ENCODE results near the gene DUOX1. TPM values are rescaled to one million over a fixed set of nuclear protein-coding genes. Genes with fewer than 3 reads are reported as not detected.

DUOX1 gene
- total and polyA plus RNA-seq, 7 experiments from 2014 or later = 0.05 to 2.0 (median 0.76) TPM; not detected in 3

DNA sequence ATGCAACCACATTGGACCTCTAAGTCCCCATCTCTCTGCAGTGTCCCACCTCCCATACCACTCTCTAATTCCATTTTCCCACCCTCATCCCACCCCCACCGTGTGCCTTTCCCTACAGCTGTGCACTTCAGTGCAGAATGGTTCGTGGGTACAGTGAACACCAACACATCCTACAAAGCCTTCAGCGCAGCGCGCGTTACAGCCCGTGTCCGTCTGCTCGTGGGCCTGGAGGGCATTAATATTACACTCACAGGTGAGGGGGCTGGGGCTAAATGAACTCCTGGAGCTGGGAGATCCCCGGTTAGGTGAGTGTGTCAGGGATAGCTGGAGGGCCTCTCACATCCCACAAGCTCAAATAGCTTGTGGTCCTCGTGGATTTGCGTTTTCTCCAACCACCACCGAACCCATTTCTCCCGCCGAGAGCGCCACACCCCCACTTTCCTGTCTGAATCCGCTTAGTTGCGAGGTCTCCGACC lies 13.8 kb upstream of the DUOX1 start:
- intact Hi-C loops (cut with micrococcal nuclease) = loop anchor here (5.0 kb wide), 3 partner anchors 94 to 539 kb away; partner anchors contain the start of gene SORD (in 1 of the 2)

DNA sequence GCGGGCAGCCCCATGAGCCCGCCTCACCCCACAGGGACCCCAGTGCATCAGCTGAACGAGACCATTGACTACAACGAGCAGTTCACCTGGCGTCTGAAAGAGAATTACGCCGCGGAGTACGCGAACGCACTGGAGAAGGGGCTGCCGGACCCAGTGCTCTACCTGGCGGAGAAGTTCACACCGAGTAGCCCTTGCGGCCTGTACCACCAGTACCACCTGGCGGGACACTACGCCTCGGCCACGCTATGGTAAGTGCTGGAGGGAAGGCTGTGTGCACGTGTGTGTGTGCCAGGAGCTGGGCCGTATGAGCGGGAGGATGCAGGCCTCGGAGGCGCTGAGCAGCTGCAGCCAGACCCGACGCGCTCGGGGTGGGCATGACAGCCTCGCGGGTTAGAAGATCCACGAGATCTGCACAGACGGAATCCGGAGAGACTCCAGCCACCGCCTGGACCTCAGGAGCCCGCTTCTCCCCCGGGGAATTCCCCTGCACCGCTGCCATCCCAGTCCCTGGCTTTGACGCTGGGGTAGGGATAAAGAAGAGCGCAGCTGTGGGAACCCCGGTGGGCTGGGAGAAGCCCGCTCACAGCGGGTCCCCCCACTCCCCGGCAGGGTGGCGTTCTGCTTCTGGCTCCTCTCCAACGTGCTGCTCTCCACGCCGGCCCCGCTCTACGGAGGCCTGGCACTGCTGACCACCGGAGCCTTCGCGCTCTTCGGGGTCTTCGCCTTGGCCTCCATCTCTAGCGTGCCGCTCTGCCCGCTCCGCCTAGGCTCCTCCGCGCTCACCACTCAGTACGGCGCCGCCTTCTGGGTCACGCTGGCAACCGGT lies 13.1 kb upstream of the DUOX1 start:
- Histone ChIP-seq H3K27ac (ENCODE audit: low read depth, low read length) (no peak overlapping the region), H3K9me3 (ENCODE audit: control insufficient read depth in 2 of 3, low read length in 3 of 3) (no peaks in the 10 kb centered on the region), H3K4me1 (ENCODE audit: control insufficient read depth in 2 of 2, insufficient read depth in 2 of 2, low read length in 2 of 2) (peaks cover 0 to 49% of the 10 kb centered on the region in 2 donors), H3K27me3 (ENCODE audit: control insufficient read depth in 2 of 2, insufficient read depth in 2 of 2, low read length in 2 of 2) (peaks cover 4 to 38% of the 10 kb centered on the region in 2 donors), H3K4me3 (ENCODE audit: low read length) (no peak overlapping the region), H3K36me3 (ENCODE audit: control insufficient read depth in 2 of 3, insufficient read depth in 3 of 3, low read length in 3 of 3) (no peaks in the 10 kb centered on the region)
- Mint-ChIP-seq H3K27ac (peak overlapping the region in 1 of 9 donors; percentile 51), H3K4me3 (peak overlapping the region; percentile 3 to 91 (median 80)), H3K36me3 (peaks cover 0 to 3% (median 0%) of the 10 kb centered on the region in 5 donors), H3K4me1 (peaks cover 29 to 56% (median 42%) of the 10 kb centered on the region in 7 donors), H3K9me3 (no peaks in the 10 kb centered on the region), H3K27me3 (peaks cover 52 to 85% (median 70%) of the 10 kb centered on the region in 5 donors)
- ATAC-seq (no peak), DNase-seq (no peak)
- POLR2A ChIA-PET = interaction anchor here (0.7 kb wide), 1 partner anchor 534 kb away, joined by 3 read pairs; no protein-coding TSS in a partner anchor
- CTCF ChIA-PET = interaction anchor here (0.6 kb wide), 1 partner anchor 1106 kb away, joined by 4 read pairs; no protein-coding TSS in a partner anchor
- intact Hi-C loops (cut with micrococcal nuclease) = loop anchor here (5.0 kb wide), 3 partner anchors 94 to 539 kb away; partner anchors contain the start of gene SORD (in 1 of the 2)

More for the DNA sequence above, 13.8 kb upstream of the DUOX1 start:
- no peak for ATAC-seq
- H3K4me3 Mint-ChIP-seq = peak overlapping the region in 9 of 10 donors; percentile 45 to 83 (median 74)
- no peak overlapping the region for H3K4me3 ChIP-seq (ENCODE audit: low read length)
- peaks cover 4 to 38% of the 10 kb centered on the region in 2 donors for H3K27me3 ChIP-seq (ENCODE audit: control insufficient read depth in 2 of 2, insufficient read depth in 2 of 2, low read length in 2 of 2)
- ChIA-PET CTCF (interaction anchor here (0.5 to 0.6 kb wide), 2 partner anchors 531 to 1106 kb away, joined by 4 to 6 read pairs; no protein-coding TSS in a partner anchor), POLR2A (interaction anchor here (0.7 kb wide), 1 partner anchor 533 kb away, joined by 3 read pairs; no protein-coding TSS in a partner anchor)
- H3K4me1 ChIP-seq (ENCODE audit: control insufficient read depth in 2 of 2, insufficient read depth in 2 of 2, low read length in 2 of 2) = peaks cover 0 to 49% of the 10 kb centered on the region in 2 donors
- H3K27me3 Mint-ChIP-seq = peaks cover 51 to 82% (median 69%) of the 10 kb centered on the region in 5 donors
- no peak overlapping the region for H3K27ac ChIP-seq (ENCODE audit: low read depth, low read length)
- H3K36me3 ChIP-seq (ENCODE audit: control insufficient read depth in 2 of 3, insufficient read depth in 3 of 3, low read length in 3 of 3) = no peaks in the 10 kb centered on the region
- H3K27ac Mint-ChIP-seq = peak overlapping the region in 1 of 9 donors; percentile 51
- no peaks in the 10 kb centered on the region for H3K9me3 ChIP-seq (ENCODE audit: control insufficient read depth in 2 of 3, low read length in 3 of 3)
- no peaks in the 10 kb centered on the region for H3K9me3 Mint-ChIP-seq
- peaks cover 0 to 3% (median 0%) of the 10 kb centered on the region in 5 donors for H3K36me3 Mint-ChIP-seq
- H3K4me1 Mint-ChIP-seq = peaks cover 29 to 56% (median 42%) of the 10 kb centered on the region in 7 donors
- DNase-seq = no peak

DNA sequence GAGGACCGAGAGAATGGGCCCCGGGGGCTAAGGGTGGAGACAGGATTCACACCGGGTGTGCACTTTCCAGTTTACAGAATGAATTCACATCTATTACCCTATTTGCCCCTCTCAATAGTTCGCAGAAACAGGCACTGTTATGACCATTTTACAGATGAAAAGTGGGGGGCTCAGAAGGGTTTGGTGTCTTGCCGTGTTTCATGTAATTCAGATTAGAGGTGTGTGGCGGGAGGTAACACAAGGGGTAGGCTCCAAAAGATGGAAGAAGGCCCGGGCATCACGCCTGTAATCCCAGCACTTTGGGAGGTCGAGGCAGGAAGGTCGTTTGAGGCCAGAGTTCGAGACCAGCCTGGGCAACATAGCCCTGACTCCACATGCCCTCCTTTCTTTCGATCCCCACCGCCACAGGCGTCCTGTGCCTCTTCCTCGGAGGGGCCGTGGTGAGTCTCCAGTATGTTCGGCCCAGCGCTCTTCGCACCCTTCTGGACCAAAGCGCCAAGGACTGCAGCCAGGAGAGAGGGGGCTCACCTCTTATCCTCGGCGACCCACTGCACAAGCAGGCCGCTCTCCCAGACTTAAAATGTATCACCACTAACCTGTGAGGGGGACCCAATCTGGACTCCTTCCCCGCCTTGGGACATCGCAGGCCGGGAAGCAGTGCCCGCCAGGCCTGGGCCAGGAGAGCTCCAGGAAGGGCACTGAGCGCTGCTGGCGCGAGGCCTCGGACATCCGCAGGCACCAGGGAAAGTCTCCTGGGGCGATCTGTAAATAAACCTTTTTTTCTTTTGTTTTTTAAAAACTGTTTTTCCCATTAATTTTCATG lies 12.3 kb upstream of the DUOX1 start:
- H3K36me3 ChIP-seq (ENCODE audit: control insufficient read depth in 2 of 3, insufficient read depth in 3 of 3, low read length in 3 of 3) = no peaks in the 10 kb centered on the region
- no peaks in the 10 kb centered on the region for H3K9me3 ChIP-seq (ENCODE audit: control insufficient read depth in 2 of 3, low read length in 3 of 3)
- Mint-ChIP-seq H3K4me1 (peaks cover 21 to 48% (median 34%) of the 10 kb centered on the region in 7 donors), H3K9me3 (no peaks in the 10 kb centered on the region), H3K4me3 (peak overlapping the region; percentile 69 to 91 (median 82)), H3K27ac (peak overlapping the region in 3 of 9 donors; percentile 20 to 47 (median 40)), H3K36me3 (peaks cover 0 to 3% (median 0%) of the 10 kb centered on the region in 5 donors), H3K27me3 (peaks cover 48 to 82% (median 66%) of the 10 kb centered on the region in 5 donors)
- POLR2A ChIA-PET = interaction anchor here (0.5 to 1.0 kb wide), 3 partner anchors 15 to 301 kb away, joined by 3 to 4 read pairs (median 4); no protein-coding TSS in a partner anchor
- H3K27me3 ChIP-seq (ENCODE audit: control insufficient read depth in 2 of 2, insufficient read depth in 2 of 2, low read length in 2 of 2) = peaks cover 4 to 33% of the 10 kb centered on the region in 2 donors
- H3K4me3 ChIP-seq (ENCODE audit: low read length) = peak overlapping the region; percentile 34
- CTCF ChIA-PET = interaction anchor here (0.5 to 1.9 kb wide), 15 partner anchors 9 to 528 kb away, joined by 3 to 12 read pairs (median 3); partner anchors contain the start of genes DUOX1, DUOXA1 and SORD
- DNase-seq (no peak), ATAC-seq (peak; percentile 12)
- intact Hi-C loops (cut with micrococcal nuclease) = loop anchor here (1.0 to 5.0 kb wide), 9 partner anchors 50 to 581 kb away; partner anchors contain the start of genes EIF3J (in 1 of the 2) and SORD (in 1 of the 2)
- no peak overlapping the region for H3K27ac ChIP-seq (ENCODE audit: low read depth, low read length)
- H3K4me1 ChIP-seq (ENCODE audit: control insufficient read depth in 2 of 2, insufficient read depth in 2 of 2, low read length in 2 of 2) = peaks cover 0 to 42% of the 10 kb centered on the region in 2 donors

DNA sequence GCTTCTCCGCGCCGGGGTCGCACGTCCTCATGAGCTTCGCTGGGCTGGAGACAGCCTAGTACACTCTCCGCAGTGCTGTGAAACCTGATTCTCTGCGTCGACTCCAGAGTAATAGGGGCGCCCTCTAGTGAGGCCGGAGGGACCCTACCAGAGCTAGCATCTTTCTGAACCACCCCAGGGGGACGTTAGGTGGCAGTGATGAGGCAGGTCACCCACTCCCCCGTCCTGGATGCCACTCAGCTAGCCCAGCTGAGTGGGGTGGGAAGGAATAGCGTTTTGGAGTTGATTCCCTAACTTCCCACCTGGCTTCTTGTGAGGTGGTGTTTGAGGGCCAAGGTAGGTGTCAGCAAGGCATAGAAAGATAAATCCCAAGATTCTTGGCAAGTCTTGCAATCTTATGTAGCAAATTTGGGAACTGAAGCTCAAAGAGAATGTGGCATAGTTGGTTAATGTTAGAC lies 11.6 kb upstream of the DUOX1 start:
- DNase-seq = peak; percentile 64 to 86 (median 81)
- Mint-ChIP-seq H3K36me3 (peaks cover 0 to 3% (median 0%) of the 10 kb centered on the region in 5 donors), H3K27ac (peak overlapping the region in 1 of 9 donors; percentile 47), H3K4me3 (peak overlapping the region; percentile 69 to 91 (median 82)), H3K4me1 (peaks cover 19 to 42% (median 33%) of the 10 kb centered on the region in 7 donors), H3K9me3 (no peaks in the 10 kb centered on the region), H3K27me3 (peaks cover 50 to 82% (median 65%) of the 10 kb centered on the region in 5 donors)
- ChIA-PET CTCF (interaction anchor here (0.5 to 1.9 kb wide), 16 partner anchors 9 to 527 kb away, joined by 3 to 12 read pairs (median 3); partner anchors contain the start of genes DUOX1, DUOXA1 and SORD), POLR2A (interaction anchor here (0.7 to 1.0 kb wide), 3 partner anchors 14 to 161 kb away, joined by 3 to 4 read pairs (median 4); no protein-coding TSS in a partner anchor)
- intact Hi-C loops (cut with micrococcal nuclease) = loop anchor here (1.0 to 5.0 kb wide), 9 partner anchors 49 to 581 kb away; partner anchors contain the start of genes EIF3J (in 1 of the 2) and SORD (in 1 of the 2)
- peak overlapping the region; percentile 34 for H3K4me3 ChIP-seq (ENCODE audit: low read length)
- peaks cover 4 to 27% of the 10 kb centered on the region in 2 donors for H3K27me3 ChIP-seq (ENCODE audit: control insufficient read depth in 2 of 2, insufficient read depth in 2 of 2, low read length in 2 of 2)
- peaks cover 0 to 35% of the 10 kb centered on the region in 2 donors for H3K4me1 ChIP-seq (ENCODE audit: control insufficient read depth in 2 of 2, insufficient read depth in 2 of 2, low read length in 2 of 2)
- no peaks in the 10 kb centered on the region for H3K9me3 ChIP-seq (ENCODE audit: control insufficient read depth in 2 of 3, low read length in 3 of 3)
- ATAC-seq = peak; percentile 99
- H3K27ac ChIP-seq (ENCODE audit: low read depth, low read length) = no peak overlapping the region
- H3K36me3 ChIP-seq (ENCODE audit: control insufficient read depth in 2 of 3, insufficient read depth in 3 of 3, low read length in 3 of 3) = no peaks in the 10 kb centered on the region

DNA sequence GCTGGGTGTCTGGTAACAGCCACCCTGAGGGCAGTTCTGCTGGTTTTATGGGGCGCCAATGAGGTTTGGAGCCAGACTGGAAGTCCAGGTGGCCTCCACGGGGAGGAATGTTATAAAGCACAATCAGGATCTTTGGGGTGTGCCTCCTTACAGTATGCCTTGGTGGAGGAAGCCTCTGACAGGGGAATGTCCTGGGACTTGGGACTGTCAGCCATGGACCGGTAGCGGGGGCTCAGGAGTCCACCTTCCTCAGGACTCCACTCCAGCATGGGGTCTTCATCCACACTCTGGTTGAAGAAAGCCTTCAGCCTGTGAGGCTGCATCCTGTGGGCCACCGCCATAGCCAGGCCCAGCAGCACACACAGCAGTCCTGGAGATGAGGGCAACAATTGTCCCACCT lies 10.8 kb upstream of the DUOX1 start:
- Histone ChIP-seq H3K27me3 (ENCODE audit: control insufficient read depth in 2 of 2, insufficient read depth in 2 of 2, low read length in 2 of 2) (peaks cover 4 to 21% of the 10 kb centered on the region in 2 donors), H3K4me3 (ENCODE audit: low read length) (no peak overlapping the region), H3K27ac (ENCODE audit: low read depth, low read length) (no peak overlapping the region), H3K9me3 (ENCODE audit: control insufficient read depth in 2 of 3, low read length in 3 of 3) (no peaks in the 10 kb centered on the region), H3K36me3 (ENCODE audit: control insufficient read depth in 2 of 3, insufficient read depth in 3 of 3, low read length in 3 of 3) (no peaks in the 10 kb centered on the region), H3K4me1 (ENCODE audit: control insufficient read depth in 2 of 2, insufficient read depth in 2 of 2, low read length in 2 of 2) (peaks cover 0 to 31% of the 10 kb centered on the region in 2 donors)
- Mint-ChIP-seq H3K27ac (no peak overlapping the region), H3K36me3 (peaks cover 0 to 2% (median 0%) of the 10 kb centered on the region in 5 donors), H3K4me1 (peaks cover 17 to 35% (median 26%) of the 10 kb centered on the region in 7 donors), H3K4me3 (no peak overlapping the region), H3K27me3 (peaks cover 47 to 77% (median 57%) of the 10 kb centered on the region in 5 donors), H3K9me3 (no peaks in the 10 kb centered on the region)
- no peak for DNase-seq
- ChIA-PET POLR2A (no interaction called here), CTCF (interaction anchor here (1.4 to 1.9 kb wide), 5 partner anchors 8 to 96 kb away, joined by 3 to 12 read pairs (median 6); partner anchors contain the start of gene SORD)
- intact Hi-C loops (cut with micrococcal nuclease) = loop anchor here (1.0 to 5.0 kb wide), 9 partner anchors 48 to 582 kb away; partner anchors contain the start of genes EIF3J (in 1 of the 2) and SORD (in 1 of the 2)
- ATAC-seq = no peak
